ENCODE results near the gene SHROOM2.

GRCh38 chrX:9848718-9849479 is 62.7 kb downstream of the SHROOM2 start:
- TF ChIP-seq POLR2A (IDR thresholded peaks at IDR 0.05) (no peak), CTCF (IDR thresholded peaks at IDR 0.05 in 4 of 5, conservative IDR thresholded peaks at IDR 0.05 in 1 of 5) (no peak)
